MCF 10A (cell line): ENCODE results near the gene GTF2B. TPM values are rescaled to one million over a fixed set of nuclear protein-coding genes. Genes with fewer than 3 reads are reported as not detected.
"Not testable (repeated sequence)": the region's sequence is repeated elsewhere in the genome, so short reads cannot be mapped to it uniquely, and the experiment has no call there.

Experiments
- BruUV-seq: library from RNA; stranded (reverse); fragments of 400-500 nt; replicated peaks from 2 replicates; lab custom pipeline; 2021; lab: Mats Ljungman, UMichigan
- CTCF ChIA-PET: fragments of 300-600 bp; sonication (Branson Sonifier 250); formaldehyde crosslinking; extraction: SDS; loops from one replicate; lab custom pipeline; 2021; ENCODE audit warnings: antibody characterized with exemption, inconsistent platforms; lab: Yijun Ruan, JAX
- POLR2A ChIA-PET: fragments of 300-600, 350-650 bp; sonication (Branson Sonifier 250); formaldehyde crosslinking; extraction: SDS; loops from one replicate; lab custom pipeline; 2020; ENCODE audit warnings: antibody characterized with exemption, inconsistent platforms; lab: Yijun Ruan, JAX
- DNase-seq: peaks from one replicate; pipeline ENCODE4 v3.0.0-alpha.2; 2018; ENCODE audit not compliant: unreplicated experiment
- H3K27ac Mint-ChIP-seq: one replicate; pipeline ENCODE4 v1.8.0; 2022; ENCODE audit warnings: mild to moderate bottlenecking, low read depth, mixed read lengths; ENCODE audit not compliant: unreplicated experiment
- H3K27me3 Mint-ChIP-seq: one replicate; pipeline ENCODE4 v1.8.0; 2022; ENCODE audit warnings: mixed read lengths; ENCODE audit not compliant: insufficient read depth, unreplicated experiment
- H3K36me3 Mint-ChIP-seq: one replicate; pipeline ENCODE4 v1.8.0; 2022; ENCODE audit warnings: mild to moderate bottlenecking, moderate library complexity, mixed read lengths; ENCODE audit not compliant: insufficient read depth, unreplicated experiment
- H3K4me1 Mint-ChIP-seq: one replicate; pipeline ENCODE4 v1.8.0; 2022; ENCODE audit warnings: mixed read lengths; ENCODE audit not compliant: insufficient read depth, unreplicated experiment
- H3K4me3 Mint-ChIP-seq: one replicate; pipeline ENCODE4 v1.8.0; 2022; ENCODE audit warnings: mild to moderate bottlenecking, moderate library complexity, mixed read lengths; ENCODE audit not compliant: unreplicated experiment
- H3K9me3 Mint-ChIP-seq: one replicate; pipeline ENCODE4 v1.8.0; 2022; ENCODE audit warnings: mixed read lengths; ENCODE audit not compliant: unreplicated experiment
- CTCF ChIP-seq: fragments of 200-600 bp; IDR thresholded peaks from one replicate; pipeline ENCODE4 v1.8.0; 2022; ENCODE audit warnings: antibody characterized with exemption, mild to moderate bottlenecking; ENCODE audit not compliant: unreplicated experiment
- intact Hi-C: fragments of 100-400 bp; cut with micrococcal nuclease; formaldehyde crosslinking; loops from 2 replicates; pipeline ENCODE4 v1.14.1; 2022
- total RNA-seq: library from RNA; stranded (reverse); gene quantifications from 2 replicates; pipeline ENCODE4 v1.2.3, GENCODE V29; 2022

GTF2B gene
- total RNA-seq, 1 experiment from 2014 or later, result 18.8 TPM

DNA sequence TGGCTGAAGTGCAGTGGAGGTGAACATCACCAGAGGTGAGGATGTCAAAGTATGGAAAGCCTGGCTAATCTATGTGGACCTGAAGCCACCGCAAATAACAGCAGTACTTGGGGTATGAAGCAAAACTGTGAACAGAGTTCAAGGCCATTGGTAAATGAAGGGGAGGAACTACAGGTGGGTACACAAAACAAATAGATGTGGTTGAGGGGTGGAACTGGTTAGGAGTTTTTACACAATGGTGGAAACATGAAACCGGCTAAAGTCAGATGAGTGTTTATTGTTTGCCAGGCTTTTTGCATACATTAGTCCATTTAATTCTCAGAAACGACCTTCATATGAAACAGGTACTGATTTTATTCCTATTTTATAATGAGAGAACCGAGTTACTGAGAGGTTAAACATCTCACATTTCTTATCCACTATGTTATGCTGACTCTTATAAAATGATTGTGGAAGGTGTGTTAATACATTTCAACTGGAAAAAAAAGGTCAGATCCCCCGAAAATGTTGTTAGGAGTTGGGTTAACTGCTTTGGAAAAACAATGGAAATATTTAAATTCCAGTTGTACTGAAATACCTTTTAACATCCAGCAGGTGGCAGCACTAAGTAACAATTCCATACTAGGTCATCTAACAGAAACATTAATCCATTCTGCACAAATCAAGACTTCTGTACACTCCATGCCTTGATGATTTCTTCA is 44.3 kb upstream of the GTF2B start:
- BruUV-seq, result no TSS peak
- Mint-ChIP-seq H3K27me3 (no peaks in the 10 kb centered on the region), H3K27ac (peak overlapping the region; percentile 49), H3K4me3 (no peak overlapping the region), H3K4me1 (no peaks in the 10 kb centered on the region), H3K36me3 (peaks cover 58% of the 10 kb centered on the region), H3K9me3 (no peaks in the 10 kb centered on the region)
- POLR2A ChIA-PET, result no interaction called here
- DNase-seq, result peak; percentile 58
- peak; percentile 52 for TF ChIP-seq CTCF
- CTCF ChIA-PET, result interaction anchor here (0.6 to 0.9 kb wide), 10 partner anchors 9 to 828 kb away, joined by 3 to 5 read pairs (median 3); no protein-coding TSS in a partner anchor
- intact Hi-C loops, result loop anchor here (1.0 to 5.0 kb wide), 2 partner anchors 198 to 520 kb away; no protein-coding TSS in a partner anchor

- BruUV-seq, H3K4me1 Mint-ChIP-seq, POLR2A ChIA-PET, H3K4me3 Mint-ChIP-seq, DNase-seq, H3K9me3 Mint-ChIP-seq, intact Hi-C loops, H3K27me3 Mint-ChIP-seq, H3K27ac Mint-ChIP-seq: not testable (repeated sequence)
- H3K36me3 Mint-ChIP-seq, result peaks cover 51% of the 10 kb centered on the region
- CTCF ChIA-PET, result interaction anchor here (1.6 kb wide), 1 partner anchor 51 kb away, joined by 3 read pairs; no protein-coding TSS in a partner anchor
These were observed 38.8 kb upstream of the GTF2B start for GRCh38 chr1:88930176-88930575.

DNA sequence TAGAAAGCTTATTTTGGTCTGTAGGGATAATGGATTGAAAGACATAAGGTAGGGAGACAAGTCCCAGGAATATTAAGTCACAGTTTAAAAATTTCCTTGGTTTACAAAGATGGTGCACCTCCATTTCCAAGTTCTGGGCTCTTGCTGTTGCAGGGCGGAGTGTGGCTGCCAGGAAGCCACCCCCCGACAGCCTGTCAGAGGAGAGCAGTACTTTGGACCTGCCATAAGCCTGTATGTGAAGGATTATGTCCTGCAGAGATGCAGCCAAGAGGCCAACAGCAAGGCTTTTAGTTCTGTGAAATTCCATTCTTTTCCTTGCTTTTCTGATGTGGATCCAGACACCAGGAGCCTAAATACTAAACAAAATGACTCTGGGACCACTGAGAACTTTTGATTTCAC is 31.9 kb upstream of the GTF2B start:
- Mint-ChIP-seq H3K27me3 (no peaks in the 10 kb centered on the region), H3K36me3 (peaks cover 44% of the 10 kb centered on the region), H3K4me1 (no peaks in the 10 kb centered on the region), H3K9me3 (peaks cover 8% of the 10 kb centered on the region), H3K27ac (no peak overlapping the region), H3K4me3 (no peak overlapping the region)
- TF ChIP-seq CTCF, result no peak
- ChIA-PET CTCF (no interaction called here), POLR2A (no interaction called here)
- DNase-seq, result no peak
- intact Hi-C loops, result no loop called here
- no TSS peak for BruUV-seq

- intact Hi-C loops, result no loop called here
- BruUV-seq, result no TSS peak
- no peak overlapping the region for H3K27ac Mint-ChIP-seq
- TF ChIP-seq CTCF, result no peak
- H3K27me3 Mint-ChIP-seq, result no peaks in the 10 kb centered on the region
- H3K9me3 Mint-ChIP-seq, result peaks cover 8% of the 10 kb centered on the region
- no peak overlapping the region for H3K4me3 Mint-ChIP-seq
- no peaks in the 10 kb centered on the region for H3K4me1 Mint-ChIP-seq
- no peak for DNase-seq
- ChIA-PET POLR2A (no interaction called here), CTCF (no interaction called here)
- H3K36me3 Mint-ChIP-seq, result peaks cover 45% of the 10 kb centered on the region
These were observed 30.8 kb upstream of the GTF2B start for GRCh38 chr1:88922214-88922613.
